Osteoblast (primary cell): Measurements from ENCODE around the gene NDUFA3. TPM values are rescaled to one million over a fixed set of nuclear protein-coding genes. Genes with fewer than 3 reads are reported as not detected.

Source experiments
- DNase-seq: peaks from one replicate; pipeline ENCODE4 v3.0.0; 2011; ENCODE audit warnings: low spot score, mixed read lengths; ENCODE audit not compliant: insufficient read length; ENCODE audit errors: missing footprints
- H2AFZ ChIP-seq: 2 replicates; pipeline ENCODE4 v1.6.0; 2011; ENCODE audit warnings: mild to moderate bottlenecking, low read length
- H3K27ac ChIP-seq: 2 replicates; pipeline ENCODE4 v1.5.1; 2011; ENCODE audit warnings: mild to moderate bottlenecking, low read depth, low read length, moderate library complexity
- H3K27me3 ChIP-seq: 2 replicates; pipeline ENCODE4 v1.6.0; 2012; ENCODE audit warnings: mild to moderate bottlenecking, control low read depth, inconsistent platforms, low read length, moderate library complexity; ENCODE audit not compliant: insufficient read depth
- H3K36me3 ChIP-seq: 2 replicates; pipeline ENCODE4 v1.5.1; 2011; ENCODE audit warnings: mild to moderate bottlenecking, low read length, control low read depth, moderate library complexity; ENCODE audit not compliant: insufficient read depth
- H3K4me1 ChIP-seq: 2 replicates; pipeline ENCODE4 v1.5.1; 2011; ENCODE audit warnings: mild to moderate bottlenecking, low read length, control low read depth, moderate library complexity; ENCODE audit not compliant: insufficient read depth
- H3K4me2 ChIP-seq: 2 replicates; pipeline ENCODE4 v1.6.0; 2011; ENCODE audit warnings: mild to moderate bottlenecking, low read length; ENCODE audit not compliant: insufficient read depth
- H3K4me3 ChIP-seq: fragments of 200-600 bp; sonication (generic); 3 replicates; pipeline ENCODE4 v1.5.1; 2012; ENCODE audit warnings: mild to moderate bottlenecking, low read length, inconsistent platforms; ENCODE audit not compliant: insufficient read depth
- H3K79me2 ChIP-seq: 2 replicates; pipeline ENCODE4 v1.6.0; 2012; ENCODE audit warnings: mild to moderate bottlenecking, low read length, control low read depth, inconsistent platforms; ENCODE audit not compliant: insufficient read depth
- H3K9me3 ChIP-seq: 2 replicates; pipeline ENCODE4 v1.5.1; 2011; ENCODE audit warnings: low read depth, low read length, control low read depth
- H4K20me1 ChIP-seq: 2 replicates; pipeline ENCODE4 v1.6.0; 2012; ENCODE audit warnings: mild to moderate bottlenecking, low read length, control low read depth; ENCODE audit not compliant: insufficient read depth
- CTCF ChIP-seq: IDR thresholded peaks from 2 replicates; pipeline ENCODE4 v1.5.1; 2011; ENCODE audit warnings: mild to moderate bottlenecking, low read depth, low read length, moderate library complexity; ENCODE audit errors: extremely low read depth
- total RNA-seq: library from RNA; depleted of rRNA; stranded (reverse); fragments of >200 nt; gene quantifications from 2 replicates; pipeline ENCODE4 v1.2.3, GENCODE V29; 2012

Gene NDUFA3
- total RNA-seq, 1 donor = 8.3 TPM

DNA sequence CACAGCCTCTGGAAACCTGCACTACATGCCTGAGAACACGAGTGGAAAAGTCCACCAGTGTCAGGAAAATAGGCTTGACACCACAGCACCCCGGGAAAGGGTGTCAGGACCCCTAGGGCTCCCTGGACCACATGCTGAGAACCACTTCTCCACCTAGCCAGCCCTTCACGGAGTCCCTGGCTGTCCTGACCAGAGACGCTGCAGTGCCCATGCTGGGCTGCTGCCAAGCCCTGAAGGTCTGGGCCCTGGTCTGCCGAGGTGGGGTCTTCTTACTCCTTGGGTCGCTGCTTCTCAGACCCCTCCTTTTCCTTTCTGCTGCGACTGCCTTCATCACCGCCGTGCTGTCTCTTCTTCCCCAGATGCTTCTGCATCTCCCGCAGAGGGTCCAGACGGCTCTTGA, 53.8 kb downstream of the NDUFA3 start:
- Histone ChIP-seq H3K79me2 (peaks cover 13% of the 10 kb centered on the region), H3K4me1 (peaks cover 43% of the 10 kb centered on the region), H2AFZ (no peak overlapping the region), H3K27ac (no peak overlapping the region), H3K4me2 (no peak overlapping the region), H3K4me3 (no peak overlapping the region), H4K20me1 (peaks cover 16% of the 10 kb centered on the region), H3K27me3 (no peaks in the 10 kb centered on the region), H3K9me3 (no peaks in the 10 kb centered on the region), H3K36me3 (peaks cover 64% of the 10 kb centered on the region)
- no peak for DNase-seq
- no peak for TF ChIP-seq CTCF

- Histone ChIP-seq H3K79me2 (peaks cover 13% of the 10 kb centered on the region), H3K27ac (no peak overlapping the region), H3K9me3 (no peaks in the 10 kb centered on the region), H2AFZ (no peak overlapping the region), H3K4me1 (peaks cover 43% of the 10 kb centered on the region), H3K4me3 (no peak overlapping the region), H3K4me2 (no peak overlapping the region), H3K27me3 (no peaks in the 10 kb centered on the region), H3K36me3 (peaks cover 59% of the 10 kb centered on the region), H4K20me1 (peaks cover 16% of the 10 kb centered on the region)
- TF ChIP-seq CTCF = no peak
- no peak for DNase-seq
Measured at GRCh38 chr19:54156953-54157352, 54.3 kb downstream of the NDUFA3 start.

Other genes with a start within 250 kb of the NDUFA3 start
- 16.2 and 17.4 TPM in 2 replicates for gene MYADM, start 235.0 kb upstream of the NDUFA3 start, total RNA-seq
- gene PRKCG, start 220.7 kb upstream of the NDUFA3 start, total RNA-seq = under 0.01 TPM in 1 of 2 replicates, not detected in the other
- gene CACNG7, start 193.6 kb upstream of the NDUFA3 start, total RNA-seq = not detected in 2 replicates
- not detected in 2 replicates for gene CACNG8, start 139.9 kb upstream of the NDUFA3 start, total RNA-seq
- 0.36 TPM in 1 of 2 replicates, not detected in the other for gene CACNG6, start 111.2 kb upstream of the NDUFA3 start, total RNA-seq
- not detected in 2 replicates for gene VSTM1, start 39.0 kb upstream of the NDUFA3 start, total RNA-seq
- gene TARM1, start 21.5 kb upstream of the NDUFA3 start, total RNA-seq = not detected in 2 replicates
- gene OSCAR, start 2.1 kb upstream of the NDUFA3 start, total RNA-seq = 0.36 and 0.59 TPM in 2 replicates
- gene TFPT, start 12.8 kb downstream of the NDUFA3 start, total RNA-seq = 17.4 TPM in 2 replicates
- gene PRPF31, start 12.9 kb downstream of the NDUFA3 start, total RNA-seq = 42.1 and 46.7 TPM in 2 replicates
- gene CNOT3, start 34.9 kb downstream of the NDUFA3 start, total RNA-seq = 6.2 TPM in 2 replicates
- gene LENG1, start 56.9 kb downstream of the NDUFA3 start, total RNA-seq = 4.7 and 5.3 TPM in 2 replicates
- gene TMC4, start 70.3 kb downstream of the NDUFA3 start, total RNA-seq = 0.29 and 0.72 TPM in 2 replicates
- gene MBOAT7, start 86.7 kb downstream of the NDUFA3 start, total RNA-seq = 26.1 and 30.1 TPM in 2 replicates
- gene TSEN34, start 88.5 kb downstream of the NDUFA3 start, total RNA-seq = 73.1 and 76.3 TPM in 2 replicates
- gene RPS9, start 98.0 kb downstream of the NDUFA3 start, total RNA-seq = 1,229 and 1,336 TPM in 2 replicates
- not detected in 2 replicates for gene LILRB3, start 120.2 kb downstream of the NDUFA3 start, total RNA-seq
- not detected in 2 replicates for gene LILRA6, start 139.9 kb downstream of the NDUFA3 start, total RNA-seq
- gene LILRB5, start 154.4 kb downstream of the NDUFA3 start, total RNA-seq = not detected in 2 replicates
- not detected in 2 replicates for gene LILRB2, start 178.3 kb downstream of the NDUFA3 start, total RNA-seq
- gene LILRA5, start 210.3 kb downstream of the NDUFA3 start, total RNA-seq = 0.36 TPM in 1 of 2 replicates, not detected in the other
- not detected in 2 replicates for gene LILRA4, start 236.3 kb downstream of the NDUFA3 start, total RNA-seq